ENCODE results near the gene MAD1L1.

MAD1L1 gene

GRCh38 chr7:2199528-2199927, 33.2 kb downstream of the MAD1L1 start:
- DNase-seq: no peak

DNA sequence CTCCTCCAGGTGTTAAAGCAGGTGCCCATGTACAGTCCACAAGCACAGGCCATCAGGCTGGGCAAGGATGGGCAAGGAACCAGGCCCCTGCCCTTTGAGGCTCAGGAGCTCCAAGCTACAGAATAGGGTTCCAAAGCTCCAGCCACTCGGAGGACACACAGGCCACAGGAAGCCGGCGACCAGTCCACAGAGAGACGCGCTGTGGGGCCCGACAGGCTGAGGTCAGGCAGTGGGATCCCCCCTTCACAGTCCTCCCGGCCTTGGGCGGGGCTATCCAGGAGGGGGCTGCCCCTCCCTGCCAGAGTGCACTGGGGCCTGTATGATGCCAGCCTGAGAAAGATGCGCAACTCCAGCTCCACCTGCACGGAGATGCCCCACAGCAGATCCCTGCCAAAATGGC, 34.0 kb downstream of the MAD1L1 start:
- DNase-seq: no peak

GRCh38 chr7:2198206-2198605, 34.5 kb downstream of the MAD1L1 start:
- DNase-seq: peak; percentile 2

- DNase-seq: no peak
These were observed 35.1 kb downstream of the MAD1L1 start for GRCh38 chr7:2197436-2198155.

GRCh38 chr7:2196381-2197378, 36.1 kb downstream of the MAD1L1 start:
- DNase-seq: no peak

DNA sequence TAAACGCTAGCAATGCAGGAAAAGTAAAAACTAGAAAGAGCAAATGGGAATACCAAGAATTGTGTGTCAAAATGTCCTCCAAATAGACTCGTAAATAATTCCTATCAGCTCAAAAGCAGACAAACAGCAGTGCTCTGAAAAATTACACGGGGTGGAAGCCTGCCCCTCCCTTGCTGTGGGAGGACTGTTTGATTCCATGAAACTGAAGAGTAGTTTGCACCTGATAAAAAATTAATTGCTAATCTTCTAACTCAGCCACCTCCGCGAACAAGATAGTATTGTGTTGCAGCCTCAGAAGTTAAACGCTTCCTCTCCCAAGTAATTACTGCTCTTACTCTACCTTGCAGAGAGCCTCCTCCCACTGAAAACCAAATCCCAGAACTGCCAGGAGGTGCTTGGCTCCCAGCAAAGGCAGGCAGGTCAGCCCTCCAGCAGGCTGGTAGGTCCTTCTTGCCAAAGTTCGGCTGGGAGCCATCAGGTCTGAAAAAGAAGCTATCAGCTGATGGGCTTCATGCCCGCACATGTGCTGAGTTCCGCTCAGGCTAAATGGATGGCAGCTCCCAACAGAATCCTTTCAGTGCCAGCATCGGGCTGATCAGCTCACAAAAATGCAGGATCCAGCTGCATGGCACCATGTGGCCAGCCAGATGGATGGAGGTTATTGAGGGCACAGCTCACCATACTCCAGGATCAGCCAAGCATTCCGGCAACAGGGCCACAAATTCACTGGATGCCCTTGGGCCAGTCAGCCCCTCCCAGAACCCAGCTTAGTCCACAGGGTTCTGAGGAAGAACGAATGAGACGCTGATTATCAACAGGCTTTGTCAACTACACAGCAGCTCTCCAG, 37.1 kb downstream of the MAD1L1 start:
- DNase-seq: no peak

- DNase-seq: no peak
These were observed 39.0 kb downstream of the MAD1L1 start for GRCh38 chr7:2193575-2194305.

DNA sequence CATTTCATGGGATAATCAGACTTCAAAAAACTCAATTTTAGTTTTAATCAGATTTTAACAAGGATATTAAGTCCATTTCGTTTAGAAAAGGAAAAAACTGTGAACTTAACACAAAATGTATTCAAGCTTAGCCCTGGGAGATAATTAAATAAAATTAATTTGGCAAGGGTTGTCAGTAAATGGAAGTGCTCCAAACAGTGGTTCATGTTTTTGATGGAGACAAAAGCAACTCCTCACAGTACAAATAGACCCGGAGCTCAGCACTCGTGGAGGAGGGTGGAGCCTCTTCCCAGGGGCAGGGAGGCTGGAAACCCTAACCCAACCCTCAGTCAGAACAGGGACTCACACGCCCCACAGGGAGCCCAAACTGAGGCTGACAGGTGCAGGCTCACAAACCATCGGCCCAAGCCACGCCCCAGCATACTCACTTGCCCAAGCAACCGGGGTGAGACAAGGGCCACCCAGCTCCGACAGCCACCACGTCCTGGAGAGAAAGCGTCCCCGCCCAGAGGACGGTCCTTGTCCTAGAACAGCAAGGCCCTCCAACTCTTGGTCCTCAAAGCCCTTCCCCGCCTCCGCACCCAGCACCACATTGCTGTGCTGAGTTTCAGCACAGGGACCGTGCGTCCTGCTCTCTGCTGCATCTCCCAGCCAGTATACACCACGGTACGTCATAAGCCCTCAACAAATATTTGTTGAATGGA, 39.8 kb downstream of the MAD1L1 start:
- peak; percentile 64 for DNase-seq

GRCh38 chr7:2191016-2191415, 41.7 kb downstream of the MAD1L1 start:
- DNase-seq: no peak

DNA sequence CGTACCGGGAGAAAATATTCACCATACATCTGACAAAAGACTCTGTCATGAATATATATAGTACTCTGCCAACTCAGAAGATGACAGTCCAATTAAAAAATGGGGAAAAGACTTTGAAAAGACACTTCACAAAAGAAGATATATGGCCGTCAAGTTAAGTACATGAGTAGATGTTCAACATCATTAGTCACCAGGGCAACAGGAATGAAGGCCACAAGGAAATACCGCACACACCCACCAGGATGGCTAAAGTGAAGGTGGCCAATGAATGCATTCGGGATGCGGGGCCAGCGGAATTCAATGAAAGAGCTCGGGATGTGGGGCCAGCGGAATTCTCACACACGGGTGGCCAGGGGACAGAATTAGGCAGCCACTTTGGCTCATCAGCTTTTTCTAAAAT, 42.2 kb downstream of the MAD1L1 start:
- DNase-seq: peak; percentile 57

DNA sequence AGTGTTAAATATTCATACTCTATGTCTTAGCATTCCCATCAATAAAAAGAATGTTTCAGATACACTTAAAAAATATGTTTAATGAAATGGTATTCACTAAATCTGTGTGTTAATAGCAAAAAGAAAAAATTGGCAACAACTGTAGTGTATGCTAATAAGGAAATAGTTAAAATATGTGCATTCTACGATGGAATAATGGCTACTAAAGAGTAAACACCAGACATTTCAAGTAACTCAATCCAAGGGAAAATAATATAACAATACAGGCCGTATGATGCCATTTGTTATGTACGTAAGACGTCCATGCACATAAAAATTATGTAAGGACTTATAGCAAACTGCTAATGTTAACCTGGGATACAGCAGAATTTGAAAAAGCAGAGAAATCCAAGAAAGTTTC, 46.6 kb downstream of the MAD1L1 start:
- DNase-seq: no peak

- no peak for DNase-seq
These were observed 47.0 kb downstream of the MAD1L1 start for GRCh38 chr7:2185715-2186114.

DNA sequence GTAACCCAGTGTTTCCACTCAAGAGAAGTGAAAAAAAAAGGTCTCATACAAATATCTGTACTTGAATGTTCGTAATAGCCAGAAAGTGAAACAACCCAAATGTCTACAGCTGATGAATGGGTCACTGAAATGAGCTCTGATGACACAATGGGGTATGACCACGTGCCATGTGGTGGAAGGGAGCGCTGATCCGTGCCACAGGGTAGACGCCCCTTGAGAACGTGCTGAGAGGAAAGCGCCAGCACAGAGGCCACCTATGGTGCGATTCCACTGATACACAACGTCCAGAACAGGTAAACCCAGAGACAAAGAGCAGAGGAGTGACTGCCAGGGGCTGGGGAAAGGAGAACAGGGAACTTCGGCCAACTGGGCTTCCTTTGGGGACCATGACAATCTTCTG, 50.3 kb downstream of the MAD1L1 start:
- DNase-seq: no peak

- DNase-seq: no peak
These were observed 51.5 kb downstream of the MAD1L1 start for GRCh38 chr7:2181077-2181854.

- DNase-seq: no peak
These were observed 52.7 kb downstream of the MAD1L1 start for GRCh38 chr7:2180081-2180480.

GRCh38 chr7:2175514-2175913, 57.2 kb downstream of the MAD1L1 start:
- DNase-seq: no peak

- DNase-seq: no peak
These were observed 57.7 kb downstream of the MAD1L1 start for GRCh38 chr7:2175091-2175490.

DNA sequence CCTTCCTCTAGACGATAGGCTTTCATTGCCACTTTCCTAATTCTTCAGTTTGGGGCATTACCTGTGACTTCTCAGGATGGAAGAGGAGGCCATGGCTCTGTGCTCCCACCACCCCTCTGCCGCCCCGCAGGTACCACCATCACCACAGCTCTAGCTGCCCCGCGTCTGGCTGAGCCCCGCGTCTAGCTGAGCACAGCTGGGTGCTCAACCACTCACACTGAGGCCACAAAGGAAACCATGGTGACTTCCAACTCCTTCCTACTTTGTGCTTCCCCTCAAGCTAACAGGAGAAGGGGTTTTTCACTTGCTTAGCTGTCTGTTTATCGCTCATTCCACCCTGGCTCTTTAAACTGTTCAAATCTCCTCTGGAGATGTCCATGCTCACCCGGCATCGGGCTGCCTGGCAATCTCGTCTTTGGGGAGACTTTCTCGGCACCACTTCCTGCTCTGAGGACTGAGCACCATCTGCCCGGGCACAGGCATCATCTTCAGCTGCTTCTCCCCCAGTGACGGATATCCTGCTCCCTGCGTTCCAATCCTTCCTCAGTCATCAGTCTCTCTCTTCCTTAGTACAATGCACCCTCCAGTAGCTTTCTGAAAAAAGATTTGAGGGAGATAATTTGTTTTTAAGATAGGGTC, 59.4 kb downstream of the MAD1L1 start:
- DNase-seq: no peak

- DNase-seq: peak; percentile 71
These were observed 60.2 kb downstream of the MAD1L1 start for GRCh38 chr7:2172311-2173188.

Measured in NCI-H1436 (cell line).